ENCODE results near the gene RYR1. TPM values are rescaled to one million over a fixed set of nuclear protein-coding genes. Genes with fewer than 3 reads are reported as not detected.

RYR1 gene
- total and polyA plus RNA-seq, 2 of the 13 experiments (the other 11 are each of a cell fraction or from before 2014, with no cell fraction given): 0.03 TPM; not detected in 1

DNA sequence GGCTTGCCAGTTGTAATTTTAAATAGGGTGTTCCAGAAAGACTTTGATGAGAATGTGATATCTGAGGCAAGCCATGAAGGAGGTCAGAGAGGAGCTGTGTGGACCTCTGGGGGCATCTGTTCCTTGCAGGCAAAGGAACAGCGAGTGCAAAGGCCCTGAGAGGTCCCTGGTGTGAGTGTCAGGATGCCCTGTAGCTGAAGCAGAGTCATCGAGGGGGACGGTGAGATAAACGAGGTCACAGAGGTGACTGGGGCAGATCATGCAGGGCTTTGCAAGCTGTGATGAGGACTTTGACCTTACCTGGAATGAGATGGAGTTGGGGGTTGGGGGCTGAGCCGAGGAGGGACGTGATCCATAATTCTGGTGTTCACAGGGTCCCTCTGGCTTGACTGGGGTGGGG is 75.0 kb downstream of the RYR1 start (continued):
- TF ChIP-seq, protein P1, sequence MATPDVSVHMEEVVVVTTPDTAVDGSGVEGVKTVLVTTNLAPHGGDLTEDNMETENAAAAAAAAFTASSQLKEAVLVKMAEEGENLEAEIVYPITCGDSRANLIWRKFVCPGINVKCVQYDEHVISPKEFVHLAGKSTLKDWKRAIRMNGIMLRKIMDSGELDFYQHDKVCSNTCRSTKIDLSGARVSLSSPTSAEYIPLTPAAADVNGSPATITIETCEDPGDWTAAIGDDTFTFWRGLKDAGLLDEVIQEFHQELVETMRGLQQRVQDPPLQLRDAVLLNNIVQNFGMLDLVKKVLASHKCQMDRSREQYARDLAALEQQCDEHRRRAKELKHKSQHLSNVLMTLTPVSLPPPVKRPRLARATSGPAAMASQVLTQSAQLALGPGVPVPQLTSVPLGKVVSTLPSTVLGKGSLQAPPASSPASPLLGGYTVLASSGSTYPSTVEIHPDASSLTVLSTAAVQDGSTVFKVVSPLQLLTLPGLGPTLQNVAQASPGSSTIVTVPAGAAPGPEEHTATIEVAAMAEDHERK (CRISPR knock-in tag; IDR thresholded peaks at IDR 0.05; ENCODE audit: low read depth): no peak
- TF ChIP-seq SALL1 (CRISPR knock-in tag; IDR thresholded peaks at IDR 0.05) (no peak), NR2F6 (IDR thresholded peaks at IDR 0.05) (0 out of 2 replicates have a peak, but pooled peaks have one; percentile 40), NR2F6 (CRISPR knock-in tag; IDR thresholded peaks at IDR 0.05) (peak; percentile 70), ZFP37 (CRISPR knock-in tag; IDR thresholded peaks at IDR 0.05; ENCODE audit: borderline replicate concordance) (no peak), ZNF34 (CRISPR knock-in tag; IDR thresholded peaks at IDR 0.05; ENCODE audit: borderline replicate concordance) (no peak), RARA (CRISPR knock-in tag; IDR thresholded peaks at IDR 0.05) (peak; percentile 61), IKZF4 (CRISPR knock-in tag; IDR thresholded peaks at IDR 0.05; ENCODE audit: borderline replicate concordance, low read depth, not compliant biosample characterization) (no peak), ZNF44 (CRISPR knock-in tag; IDR thresholded peaks at IDR 0.05) (no peak), ZNF724P (CRISPR knock-in tag; IDR thresholded peaks at IDR 0.05; ENCODE audit: borderline replicate concordance) (no peak), KLF12 (CRISPR knock-in tag; IDR thresholded peaks at IDR 0.05; ENCODE audit: borderline replicate concordance) (no peak), ATF1 (CRISPR knock-in tag; IDR thresholded peaks at IDR 0.05) (no peak), ZNF136 (CRISPR knock-in tag; IDR thresholded peaks at IDR 0.05; ENCODE audit: low read depth) (no peak), HNRNPH1 (optimal IDR thresholded peaks at IDR 0.05; ENCODE audit: low read depth, low read length) (no peak), ZNF329 (CRISPR knock-in tag; IDR thresholded peaks at IDR 0.05; ENCODE audit: low read depth) (no peak), ARID2 (CRISPR knock-in tag; IDR thresholded peaks at IDR 0.05; ENCODE audit: borderline replicate concordance) (no peak), PCBP1 (IDR thresholded peaks at IDR 0.05; ENCODE audit: borderline replicate concordance, low read depth, low read length) (no peak), SRSF9 (IDR thresholded peaks at IDR 0.05; ENCODE audit: borderline replicate concordance, insufficient read depth, low read depth, low read length, poor library complexity, severe bottlenecking) (no peak)
- TF ChIP-seq, protein P2, sequence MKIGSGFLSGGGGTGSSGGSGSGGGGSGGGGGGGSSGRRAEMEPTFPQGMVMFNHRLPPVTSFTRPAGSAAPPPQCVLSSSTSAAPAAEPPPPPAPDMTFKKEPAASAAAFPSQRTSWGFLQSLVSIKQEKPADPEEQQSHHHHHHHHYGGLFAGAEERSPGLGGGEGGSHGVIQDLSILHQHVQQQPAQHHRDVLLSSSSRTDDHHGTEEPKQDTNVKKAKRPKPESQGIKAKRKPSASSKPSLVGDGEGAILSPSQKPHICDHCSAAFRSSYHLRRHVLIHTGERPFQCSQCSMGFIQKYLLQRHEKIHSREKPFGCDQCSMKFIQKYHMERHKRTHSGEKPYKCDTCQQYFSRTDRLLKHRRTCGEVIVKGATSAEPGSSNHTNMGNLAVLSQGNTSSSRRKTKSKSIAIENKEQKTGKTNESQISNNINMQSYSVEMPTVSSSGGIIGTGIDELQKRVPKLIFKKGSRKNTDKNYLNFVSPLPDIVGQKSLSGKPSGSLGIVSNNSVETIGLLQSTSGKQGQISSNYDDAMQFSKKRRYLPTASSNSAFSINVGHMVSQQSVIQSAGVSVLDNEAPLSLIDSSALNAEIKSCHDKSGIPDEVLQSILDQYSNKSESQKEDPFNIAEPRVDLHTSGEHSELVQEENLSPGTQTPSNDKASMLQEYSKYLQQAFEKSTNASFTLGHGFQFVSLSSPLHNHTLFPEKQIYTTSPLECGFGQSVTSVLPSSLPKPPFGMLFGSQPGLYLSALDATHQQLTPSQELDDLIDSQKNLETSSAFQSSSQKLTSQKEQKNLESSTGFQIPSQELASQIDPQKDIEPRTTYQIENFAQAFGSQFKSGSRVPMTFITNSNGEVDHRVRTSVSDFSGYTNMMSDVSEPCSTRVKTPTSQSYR (CRISPR knock-in tag; IDR thresholded peaks at IDR 0.05; ENCODE audit: borderline replicate concordance): peak; percentile 55; the same call in 1 of the 2 replicates
